ENCODE data around the gene OR51B6.

DNA sequence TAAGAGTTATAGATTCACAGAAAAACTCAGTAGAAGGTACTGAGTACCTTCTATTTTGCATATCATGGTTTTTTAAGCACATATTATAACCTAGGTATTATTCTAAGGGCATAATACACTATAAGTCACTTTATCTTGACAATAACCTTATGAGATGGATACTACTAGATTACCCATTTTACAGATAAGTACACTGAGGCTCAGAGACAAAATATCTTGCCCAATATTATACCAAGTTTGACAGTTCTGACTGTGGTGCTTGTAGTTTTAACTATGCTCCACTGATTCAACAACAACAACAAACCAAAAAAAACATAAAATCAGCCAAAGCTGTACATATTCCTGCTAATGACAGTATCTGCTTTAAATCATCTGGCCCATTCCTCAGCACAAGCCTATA is 42.8 kb downstream of the OR51B6 start:
- TF ChIP-seq ZC3H11A (IDR thresholded peaks at IDR 0.05; ENCODE audit: low read depth, low read length) (no peak), EZH2 (IDR thresholded peaks at IDR 0.05; ENCODE audit: borderline replicate concordance, low read depth, low read length) (no peak), TAF1 (IDR thresholded peaks at IDR 0.05; ENCODE audit: control insufficient read depth, extremely low read depth, insufficient read depth, low read length, severe bottlenecking) (no peak)

Measured in K562 (cell line).